HG03280 (cell line): ENCODE results near the gene TUFT1.
"Not testable (repeated sequence)": the region's sequence is repeated elsewhere in the genome, so short reads cannot be mapped to it uniquely, and the experiment has no call there.

Source experiments
- ATAC-seq: cut with Tn5 transposase; IDR thresholded peaks from one replicate; pipeline ENCODE4 v1.9.1; 2021; ENCODE audit warnings: mild to moderate bottlenecking, moderate library complexity; ENCODE audit not compliant: unreplicated experiment

TUFT1 gene

GRCh38 chr1:151578941-151579340 lies 38.8 kb downstream of the TUFT1 start:
- ATAC-seq: no peak

DNA sequence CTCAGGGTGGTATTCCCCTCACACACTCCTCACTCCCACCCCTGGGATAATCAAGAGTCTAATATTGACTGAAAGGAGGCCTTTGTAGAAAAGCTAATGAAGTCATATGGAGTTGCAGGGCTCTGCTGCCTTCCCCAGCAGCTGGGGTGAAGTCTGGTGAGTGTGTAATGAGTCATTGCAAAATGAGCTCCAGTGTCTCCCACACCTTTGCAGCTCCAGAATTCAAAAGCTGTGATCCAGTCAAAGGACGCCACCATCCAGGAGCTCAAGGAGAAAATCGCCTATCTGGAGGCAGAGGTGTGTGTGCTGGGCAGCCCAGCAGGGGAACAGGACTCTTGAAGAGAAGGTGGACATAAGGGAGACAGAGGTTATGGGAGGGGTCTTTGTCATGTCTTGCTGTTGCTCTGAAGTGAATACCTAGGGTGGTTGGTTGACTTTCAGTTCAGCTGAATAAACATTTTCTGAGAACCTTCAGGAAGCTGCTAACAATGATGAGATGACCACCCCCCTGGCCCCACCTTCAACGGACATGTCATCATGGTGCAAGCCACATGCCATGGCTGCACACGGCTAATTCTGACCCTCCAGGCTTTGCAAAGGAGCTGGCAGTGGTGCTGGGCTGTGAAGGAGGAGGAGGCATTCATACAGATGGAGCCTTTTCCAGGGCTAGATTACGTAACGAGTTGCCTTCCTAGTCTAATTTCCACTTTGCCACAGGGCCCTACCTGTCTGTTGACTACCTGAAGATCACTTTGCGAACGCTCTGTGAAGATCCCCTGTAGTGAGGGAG lies 39.5 kb downstream of the TUFT1 start:
- ATAC-seq: no peak

- ATAC-seq: no peak
Measured at GRCh38 chr1:151581451-151581850, 41.3 kb downstream of the TUFT1 start.

- no peak for ATAC-seq
Measured at GRCh38 chr1:151581921-151582320, 41.8 kb downstream of the TUFT1 start.

DNA sequence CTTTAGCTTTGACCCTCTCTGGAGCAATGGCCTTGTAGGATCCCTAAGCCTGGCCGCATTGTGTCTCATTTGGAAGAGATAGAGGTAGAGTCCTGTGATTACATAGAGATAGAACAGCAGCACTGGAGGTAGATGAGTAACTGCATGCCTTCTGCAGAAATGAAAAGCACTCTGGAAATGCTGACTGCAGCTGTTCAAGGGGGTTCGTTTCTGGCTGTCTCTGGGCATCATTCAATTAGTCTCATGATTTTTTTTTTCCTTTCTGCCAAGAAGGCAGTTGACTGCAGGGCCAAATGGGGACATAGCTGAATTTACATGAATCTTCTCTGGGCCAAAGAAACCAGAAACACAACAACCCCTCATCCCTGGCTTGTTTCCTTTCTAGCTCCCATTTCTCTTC lies 43.7 kb downstream of the TUFT1 start:
- ATAC-seq: no peak

DNA sequence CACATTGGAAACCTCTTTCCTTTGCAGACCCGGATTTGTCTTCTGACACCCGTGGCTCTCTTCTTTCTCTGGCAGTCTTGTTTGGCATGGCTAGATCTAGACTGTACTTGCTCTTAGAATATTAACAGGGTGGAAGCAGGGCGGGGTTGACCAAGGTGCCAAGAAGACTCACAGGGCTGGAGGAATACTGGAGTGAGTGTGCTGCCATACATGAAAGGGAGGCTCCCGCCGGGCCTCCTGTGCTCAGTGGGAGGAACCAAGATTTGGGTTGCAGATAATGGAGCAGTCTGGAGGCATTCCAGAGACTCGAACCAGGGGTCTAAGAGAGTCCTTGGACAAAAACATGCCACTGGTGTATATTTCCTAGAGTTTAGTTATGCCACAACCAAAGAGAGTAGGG lies 44.2 kb downstream of the TUFT1 start:
- ATAC-seq: no peak

DNA sequence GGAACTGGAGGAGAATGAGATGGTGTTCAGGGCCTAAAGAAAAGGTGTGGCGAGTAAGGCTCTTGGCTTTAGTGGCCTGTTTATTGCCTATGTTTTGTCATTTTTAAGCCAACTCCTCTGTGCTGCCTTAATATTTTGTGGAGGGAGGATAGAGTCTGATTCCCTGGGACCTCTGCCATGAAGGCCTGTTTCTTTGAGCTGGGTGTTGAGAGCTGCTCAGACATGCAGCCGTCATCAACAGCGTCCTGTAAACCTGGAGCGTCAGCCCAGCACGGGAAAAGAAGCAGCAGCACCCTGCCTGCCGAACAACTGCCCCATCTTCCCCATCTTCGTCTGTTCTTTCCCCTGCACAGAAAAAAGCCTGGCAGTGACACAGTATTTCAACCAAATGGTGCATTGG lies 44.7 kb downstream of the TUFT1 start:
- no peak for ATAC-seq

DNA sequence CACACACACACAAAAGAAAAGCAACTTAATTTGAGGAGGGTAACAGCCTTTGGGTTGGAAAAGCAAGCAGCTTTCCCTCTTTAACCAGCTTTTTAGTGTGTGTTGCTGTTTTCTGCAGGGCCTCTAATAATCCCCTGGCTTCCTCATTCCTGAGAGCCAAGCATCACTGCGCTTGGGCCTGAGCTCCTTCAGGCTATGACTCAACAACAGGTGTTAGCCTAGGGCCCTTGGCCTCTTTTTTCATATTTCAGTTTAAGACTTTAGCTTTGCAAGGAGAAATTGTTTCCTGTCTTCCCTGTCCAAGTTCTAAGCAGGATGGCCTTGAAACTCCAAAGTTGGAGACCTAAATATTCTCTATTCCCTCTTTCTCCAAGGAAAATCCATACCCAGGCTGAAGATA lies 45.5 kb downstream of the TUFT1 start:
- ATAC-seq: no peak

GRCh38 chr1:151590961-151591360 lies 50.9 kb downstream of the TUFT1 start:
- ATAC-seq: no peak

DNA sequence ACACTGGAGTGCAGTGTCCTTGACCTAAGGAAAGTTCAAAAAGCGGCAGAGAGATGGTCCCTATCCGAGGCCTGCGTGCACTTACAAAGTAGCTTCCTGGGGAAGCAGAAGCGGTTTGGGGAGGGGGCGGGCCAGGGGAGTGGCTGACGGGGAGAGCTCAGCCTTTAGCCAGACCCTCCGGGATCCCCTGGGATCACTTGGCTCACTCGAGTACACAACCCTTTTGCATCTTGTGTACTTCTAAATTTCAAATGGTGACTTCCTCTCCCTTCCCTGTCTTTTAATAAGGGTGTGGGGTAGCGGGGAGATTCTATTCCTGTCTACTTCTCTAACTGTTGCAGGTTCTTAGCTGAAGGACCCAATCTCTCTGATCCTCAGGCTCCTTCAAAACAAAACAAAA lies 53.6 kb downstream of the TUFT1 start:
- no peak for ATAC-seq

GRCh38 chr1:151594143-151594625 lies 54.1 kb downstream of the TUFT1 start:
- ATAC-seq: peak; percentile 66

GRCh38 chr1:151596166-151596953 lies 56.3 kb downstream of the TUFT1 start:
- ATAC-seq: no peak

- not testable (repeated sequence) for ATAC-seq
Measured at GRCh38 chr1:151602550-151602949, 62.4 kb downstream of the TUFT1 start.

DNA sequence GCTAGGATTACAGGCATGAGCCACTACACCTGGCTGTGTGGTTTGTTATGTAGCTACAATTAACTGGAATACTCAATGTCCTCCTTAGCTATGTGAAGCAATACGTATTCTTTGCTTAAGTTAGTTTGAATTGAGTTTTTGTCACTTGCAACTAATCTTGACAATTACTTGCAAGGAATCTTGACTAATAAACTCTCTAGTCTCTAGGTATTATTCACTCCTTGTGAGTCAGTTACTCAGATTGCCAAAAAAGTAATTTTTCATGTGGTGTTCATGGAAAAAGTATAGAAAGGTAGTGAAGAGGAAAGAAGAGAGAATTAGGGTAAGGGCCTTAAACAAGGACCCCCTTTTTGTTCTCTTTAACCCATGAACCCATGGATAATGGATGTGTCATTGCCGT lies 64.2 kb downstream of the TUFT1 start:
- no peak for ATAC-seq

GRCh38 chr1:151606384-151606783 lies 66.3 kb downstream of the TUFT1 start:
- ATAC-seq: no peak

GRCh38 chr1:151606857-151607256 lies 66.7 kb downstream of the TUFT1 start:
- ATAC-seq: no peak

DNA sequence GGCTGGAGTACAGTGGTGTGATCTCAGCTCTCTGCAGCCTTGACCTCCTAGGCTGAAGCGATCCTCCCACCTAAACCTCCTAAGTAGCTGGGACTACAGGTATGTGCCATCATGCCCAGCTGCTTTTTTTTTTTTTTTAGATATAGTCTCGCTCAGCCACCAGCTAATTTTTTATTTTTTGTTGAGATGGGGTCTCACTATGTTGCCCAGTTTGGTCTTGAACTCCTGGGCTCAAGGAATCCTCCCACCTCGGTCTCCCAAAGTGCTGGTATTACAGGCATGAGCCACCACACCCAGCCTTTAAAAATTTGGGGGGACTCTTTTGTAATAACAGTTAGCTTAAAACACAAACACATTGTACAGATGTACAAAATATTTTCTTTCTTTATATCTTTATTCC lies 70.0 kb downstream of the TUFT1 start:
- ATAC-seq: no peak

DNA sequence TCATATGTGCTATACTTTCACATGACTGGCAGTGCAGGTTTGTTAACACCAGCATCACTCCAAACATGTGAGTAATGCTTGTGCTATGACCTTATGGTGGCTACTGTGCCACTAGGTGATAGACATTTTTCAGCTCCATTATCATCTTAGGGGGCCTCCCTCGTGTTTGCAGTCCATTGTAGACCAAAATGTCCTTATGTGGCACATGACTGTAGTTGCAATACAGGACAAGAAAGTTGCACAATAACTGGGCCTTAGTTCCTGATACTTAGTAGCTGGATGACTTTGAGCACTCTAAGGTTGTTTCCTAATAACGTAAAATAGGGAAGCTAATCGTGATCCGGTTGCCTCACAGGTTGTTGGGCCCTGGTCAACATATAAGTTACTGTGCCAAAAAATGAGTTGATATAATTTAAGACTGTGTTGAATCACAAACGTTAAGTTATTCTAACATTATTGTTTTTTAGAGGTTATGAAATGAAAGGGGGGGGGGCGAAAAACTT lies 71.2 kb downstream of the TUFT1 start:
- no peak for ATAC-seq

GRCh38 chr1:151611832-151612500 lies 71.9 kb downstream of the TUFT1 start, which contains the start of gene SNX27:
Gene SNX27, plus strand, starts transcription at chr1:151612050. Its CDS starts 152 bp downstream, at chr1:151612202.
- peak; percentile 87 for ATAC-seq

GRCh38 chr1:151612501-151613281 lies 72.6 kb downstream of the TUFT1 start:
- peak; percentile 15 for ATAC-seq
